Measurements from ENCODE around the gene PRTFDC1. TPM values are rescaled to one million over a fixed set of nuclear protein-coding genes. Genes with fewer than 3 reads are reported as not detected.

Gene PRTFDC1
- total RNA-seq, 1 donor from 2014 or later = 6.5 TPM

DNA sequence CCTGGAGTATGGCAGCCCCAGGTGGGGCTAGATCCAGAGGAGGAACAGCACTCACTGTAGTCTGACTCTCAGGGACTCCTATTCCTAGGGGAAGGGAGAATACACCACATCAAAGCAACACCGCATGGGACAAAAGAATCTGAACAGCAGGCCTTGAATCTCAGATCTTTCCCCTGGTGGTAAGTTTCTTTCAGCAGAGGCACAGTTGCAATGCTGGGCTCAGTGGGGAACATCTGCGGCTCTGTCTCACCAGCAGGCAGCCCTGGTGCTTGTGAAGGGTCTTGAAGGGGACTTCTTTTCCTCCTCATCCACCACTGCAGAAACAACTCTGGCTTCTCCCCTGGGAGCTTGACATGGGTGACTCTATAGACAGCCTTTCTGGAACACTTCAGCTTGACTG lies 117.5 kb downstream of the PRTFDC1 start:
- intact Hi-C loops (cut with DNase I) = no loop called here
- ATAC-seq (ENCODE audit: poor library complexity) (no peak), DNase-seq (no peak)

DNA sequence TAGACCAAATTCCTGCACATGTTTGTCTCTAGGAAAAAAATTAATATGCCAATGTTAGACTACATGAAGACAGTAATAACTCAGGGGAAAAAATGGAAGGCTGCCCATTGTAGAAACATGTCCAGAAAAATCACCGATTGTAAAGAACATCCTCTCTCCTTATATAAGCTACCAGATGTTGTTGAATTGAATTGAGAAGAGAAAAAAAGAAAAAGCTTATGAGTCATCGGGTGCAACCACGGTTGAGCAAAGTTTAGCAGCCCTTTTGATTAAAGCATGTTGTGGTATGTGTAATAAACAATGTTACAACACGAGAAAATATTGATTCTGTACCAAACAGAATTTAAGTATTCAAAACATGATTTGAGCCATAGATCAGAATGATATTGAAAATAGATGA lies 126.4 kb downstream of the PRTFDC1 start:
- DNase-seq (no peak), ATAC-seq (ENCODE audit: poor library complexity) (peak; percentile 61)
- intact Hi-C loops (cut with DNase I) = no loop called here

DNA sequence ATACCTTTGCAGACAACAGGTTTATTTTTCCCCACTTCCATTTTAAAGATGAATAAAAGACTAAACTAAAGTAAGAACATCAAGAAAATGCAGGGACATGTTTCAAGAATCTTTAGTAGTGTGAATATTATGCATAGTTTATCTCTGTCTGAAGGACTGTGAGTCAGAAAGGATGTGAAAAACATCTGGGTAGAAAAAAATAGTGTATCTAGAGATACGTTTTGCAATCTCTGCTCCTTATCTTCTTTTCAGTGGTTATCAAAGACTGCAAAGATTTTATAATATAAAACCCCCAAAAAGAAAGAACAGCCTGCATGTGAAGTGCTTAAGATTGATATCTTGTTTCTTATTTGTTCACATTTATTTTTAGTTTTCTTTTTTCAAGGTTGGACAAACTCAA lies 126.9 kb downstream of the PRTFDC1 start:
- DNase-seq (no peak), ATAC-seq (ENCODE audit: poor library complexity) (no peak)
- intact Hi-C loops (cut with DNase I) = no loop called here

DNA sequence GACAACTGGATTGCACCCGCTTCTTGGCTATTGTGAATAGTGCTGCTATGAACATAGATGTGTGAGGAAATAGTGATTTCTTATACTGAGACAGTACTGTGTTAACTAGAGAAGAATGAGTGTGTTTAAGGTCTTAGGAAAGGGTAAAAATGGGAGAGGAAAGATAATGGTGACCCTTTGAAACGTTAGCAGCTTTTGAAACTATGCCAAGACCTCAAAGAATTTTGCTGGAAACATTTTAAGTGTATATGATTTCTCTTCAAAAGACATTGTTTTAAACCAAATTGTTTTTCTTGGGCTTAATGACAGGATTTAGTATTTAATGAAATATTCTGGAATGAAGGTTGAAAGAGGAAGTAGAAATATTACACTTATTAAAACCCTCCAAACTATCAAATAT lies 127.9 kb downstream of the PRTFDC1 start:
- no peak for DNase-seq
- intact Hi-C loops (cut with DNase I) = no loop called here

DNA sequence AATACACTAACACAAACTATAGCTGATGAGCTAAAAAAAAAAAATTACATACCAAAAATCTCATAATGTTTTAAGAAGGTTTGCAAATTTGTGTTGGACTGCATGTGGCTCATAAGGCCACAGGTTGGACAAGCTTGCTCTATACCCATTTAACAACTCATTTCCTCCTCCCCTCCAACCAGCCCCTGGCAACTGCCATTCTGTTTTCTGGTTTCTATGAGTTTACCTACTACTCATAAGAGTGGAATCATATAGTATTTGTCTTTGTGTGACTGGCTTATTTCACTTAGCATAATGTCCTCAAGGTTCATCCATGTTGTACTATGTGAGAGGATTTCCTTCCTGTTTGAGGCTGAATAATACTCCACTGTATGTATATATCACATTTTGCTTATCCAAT lies 128.3 kb downstream of the PRTFDC1 start:
- ATAC-seq (ENCODE audit: poor library complexity) = no peak
- intact Hi-C loops (cut with DNase I) = no loop called here
- DNase-seq = no peak

More for the DNA sequence above, 127.9 kb downstream of the PRTFDC1 start:
- ATAC-seq (ENCODE audit: poor library complexity) = no peak

DNA sequence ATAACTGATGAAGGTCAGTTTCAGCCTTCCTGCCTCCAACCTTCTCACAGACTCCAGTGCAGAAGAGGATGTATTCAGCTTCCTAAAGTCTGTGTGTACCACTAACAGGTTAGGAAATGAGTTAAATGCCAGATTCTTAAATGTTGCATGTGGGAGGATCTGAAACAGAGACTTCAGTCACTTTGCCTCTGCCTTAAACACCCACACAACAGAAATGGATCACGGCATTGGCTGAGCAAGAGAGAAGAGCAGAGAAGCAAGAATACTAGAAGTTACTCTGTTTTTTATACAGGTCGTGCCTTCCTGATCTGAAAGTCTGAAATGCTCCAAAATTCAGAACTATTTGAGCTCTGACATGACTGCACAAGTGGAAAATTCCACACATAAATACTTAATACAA lies 129.8 kb downstream of the PRTFDC1 start:
- DNase-seq (no peak), ATAC-seq (ENCODE audit: poor library complexity) (no peak)
- intact Hi-C loops (cut with DNase I) = no loop called here

DNA sequence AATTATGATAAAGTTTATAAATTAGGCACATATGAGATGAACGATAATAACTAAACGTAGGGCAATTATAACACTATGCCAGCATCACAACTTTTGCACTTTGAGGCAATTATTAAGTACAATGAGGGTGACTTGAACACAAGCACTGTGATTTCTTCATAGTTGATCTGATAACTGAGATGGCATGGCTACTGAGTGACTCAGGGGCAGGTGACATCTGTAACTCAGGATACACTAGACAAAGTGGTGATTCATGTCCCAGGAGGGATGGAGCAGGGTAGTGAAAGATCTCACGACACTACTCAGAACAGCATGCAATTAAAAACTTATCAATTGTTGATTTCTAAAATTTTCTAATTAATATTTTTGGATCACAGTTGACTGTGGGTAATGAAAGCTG lies 130.4 kb downstream of the PRTFDC1 start:
- no peak for DNase-seq
- ATAC-seq (ENCODE audit: poor library complexity) = no peak
- intact Hi-C loops (cut with DNase I) = no loop called here

DNA sequence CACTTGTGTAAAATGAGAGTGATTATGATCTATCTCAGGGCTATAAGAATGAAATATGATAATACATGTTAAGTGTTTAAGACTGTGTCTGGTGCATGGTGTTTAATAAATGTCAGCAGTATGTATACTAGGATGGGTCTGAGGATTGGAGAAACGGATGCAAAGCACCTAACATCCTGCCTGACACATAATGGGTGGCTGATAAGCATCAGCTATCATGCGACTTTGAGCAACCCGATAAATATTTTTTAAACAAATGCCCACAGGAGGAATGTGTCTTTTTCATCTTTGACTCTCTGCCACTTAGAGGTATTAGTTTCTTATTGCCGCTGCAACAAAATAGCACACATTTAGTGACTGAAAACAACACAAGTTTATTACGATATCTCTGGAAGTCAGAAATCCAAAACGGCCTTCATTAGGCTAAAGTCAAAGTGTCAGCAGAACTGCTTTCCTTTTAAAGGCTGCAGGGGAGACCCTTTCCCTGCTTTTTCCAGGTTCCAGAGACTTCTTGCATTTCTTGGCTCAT lies 135.5 kb downstream of the PRTFDC1 start:
- intact Hi-C loops (cut with DNase I) = no loop called here
- no peak for ATAC-seq (ENCODE audit: poor library complexity)
- no peak for DNase-seq

DNA sequence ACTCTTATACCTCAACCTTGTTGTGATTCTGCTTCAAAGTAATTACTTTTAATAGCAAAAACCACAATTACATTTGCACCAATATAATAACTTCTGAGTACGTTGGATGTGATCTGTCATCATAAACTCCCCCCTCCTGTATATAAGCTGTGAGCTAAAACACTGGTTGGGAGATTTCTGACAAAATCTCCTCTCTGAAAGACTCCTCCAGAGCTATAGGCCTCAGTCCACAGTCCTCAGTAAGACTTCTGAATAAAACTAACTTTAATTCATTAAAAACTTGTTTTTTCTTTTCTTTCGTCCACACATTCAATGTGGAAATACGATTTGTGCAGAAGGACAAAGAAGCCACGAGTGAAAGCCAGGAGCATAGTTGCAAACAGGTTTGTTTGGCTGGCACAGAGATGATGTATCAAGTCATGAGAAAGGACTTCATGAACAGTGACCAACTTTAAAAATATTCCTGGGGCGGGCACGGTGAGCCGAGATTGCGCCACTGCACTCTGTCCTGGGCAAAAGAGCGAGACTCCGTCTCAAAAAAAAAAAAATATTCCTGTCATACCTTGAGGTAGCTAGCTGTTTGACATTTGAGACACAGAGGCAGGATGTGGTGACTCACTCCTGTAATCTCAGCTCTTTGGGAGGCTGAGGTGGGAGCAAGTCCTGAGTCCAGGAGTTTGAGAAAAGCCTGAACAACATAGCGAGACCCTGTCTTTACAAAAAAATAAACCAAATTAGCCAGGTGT lies 137.7 kb downstream of the PRTFDC1 start:
- intact Hi-C loops (cut with DNase I) = no loop called here
- DNase-seq = no peak
- ATAC-seq (ENCODE audit: poor library complexity) = no peak

DNA sequence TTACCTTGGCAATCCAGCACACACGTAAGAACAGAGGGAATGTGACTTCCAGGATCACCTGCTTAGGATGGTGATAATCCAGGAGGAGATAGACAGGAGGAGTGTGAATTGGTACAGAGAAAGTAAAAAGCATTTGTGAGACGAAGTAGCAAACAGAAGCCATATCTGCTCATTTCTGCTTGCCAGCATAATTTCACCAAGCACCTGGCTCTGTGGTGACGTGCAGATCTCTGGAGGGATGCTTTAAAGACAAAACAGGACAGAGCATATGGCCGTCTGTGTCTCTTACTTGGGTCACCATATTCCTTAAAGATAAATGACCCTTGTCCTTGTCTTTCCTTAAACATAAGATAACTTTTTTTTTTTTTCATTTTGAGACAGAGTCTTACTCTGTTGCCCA lies 138.6 kb downstream of the PRTFDC1 start:
- DNase-seq = no peak
- intact Hi-C loops (cut with DNase I) = no loop called here
- no peak for ATAC-seq (ENCODE audit: poor library complexity)

DNA sequence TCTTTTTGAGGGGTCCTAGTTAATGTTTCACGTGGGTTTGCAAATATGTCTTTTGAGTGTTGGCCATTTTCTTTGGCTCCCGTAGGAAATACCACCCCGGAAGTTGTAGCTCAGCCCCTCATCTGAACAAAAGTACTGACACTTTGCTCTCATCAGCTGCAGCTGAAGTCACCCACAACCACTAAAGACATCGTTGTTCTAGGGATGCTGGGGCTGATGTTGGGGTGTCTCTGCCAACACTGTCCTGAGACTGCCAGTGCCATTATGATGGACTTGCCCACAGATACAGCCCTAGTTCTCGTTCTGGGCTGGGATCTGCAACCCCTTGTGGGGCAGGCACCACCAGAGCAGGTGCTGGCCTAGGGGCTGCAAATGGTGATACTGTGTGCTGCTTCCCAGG lies 146.1 kb downstream of the PRTFDC1 start:
- DNase-seq = no peak
- intact Hi-C loops (cut with DNase I) = no loop called here
- no peak for ATAC-seq (ENCODE audit: poor library complexity)

DNA sequence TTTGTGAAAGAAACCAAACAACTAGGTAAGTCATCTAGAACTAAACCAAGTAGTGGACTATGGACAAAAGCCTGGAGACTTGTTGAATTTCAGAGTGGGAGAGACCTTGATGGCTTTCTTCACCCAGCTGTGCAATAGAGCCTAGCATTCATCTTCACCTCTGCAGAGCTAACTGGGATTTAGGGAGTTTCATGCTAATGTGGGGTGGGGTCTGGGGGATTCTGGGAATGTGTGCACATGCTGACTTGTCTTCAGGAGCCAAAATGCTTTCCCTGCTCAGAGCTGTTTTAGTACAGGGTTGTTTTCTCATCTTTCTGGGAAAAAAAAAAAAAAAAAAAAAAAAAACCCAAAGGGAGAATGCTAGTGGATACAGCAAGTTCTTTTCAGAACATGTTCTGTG lies 147.4 kb downstream of the PRTFDC1 start:
- intact Hi-C loops (cut with DNase I) = no loop called here
- DNase-seq (no peak), ATAC-seq (ENCODE audit: poor library complexity) (no peak)

DNA sequence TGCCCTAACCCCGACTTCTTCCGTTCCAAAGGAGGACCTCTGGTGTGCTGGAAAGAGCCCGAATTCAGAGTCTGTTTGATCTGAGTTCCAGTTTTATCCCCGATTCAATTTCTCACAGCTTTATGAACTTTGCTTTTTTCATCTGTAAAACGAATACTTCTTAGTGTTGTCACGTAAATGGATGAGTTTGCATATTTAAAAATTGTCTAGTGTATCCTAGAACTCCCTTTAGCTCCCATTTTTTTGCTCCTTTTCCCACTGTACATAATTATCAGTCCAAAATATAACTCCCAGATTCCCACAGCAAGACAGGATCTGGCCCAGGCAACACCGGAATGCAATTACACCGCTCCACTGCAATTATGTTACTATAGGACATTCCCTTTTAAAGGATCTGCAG lies 148.0 kb downstream of the PRTFDC1 start:
- DNase-seq (no peak), ATAC-seq (ENCODE audit: poor library complexity) (no peak)
- intact Hi-C loops (cut with DNase I) = no loop called here

DNA sequence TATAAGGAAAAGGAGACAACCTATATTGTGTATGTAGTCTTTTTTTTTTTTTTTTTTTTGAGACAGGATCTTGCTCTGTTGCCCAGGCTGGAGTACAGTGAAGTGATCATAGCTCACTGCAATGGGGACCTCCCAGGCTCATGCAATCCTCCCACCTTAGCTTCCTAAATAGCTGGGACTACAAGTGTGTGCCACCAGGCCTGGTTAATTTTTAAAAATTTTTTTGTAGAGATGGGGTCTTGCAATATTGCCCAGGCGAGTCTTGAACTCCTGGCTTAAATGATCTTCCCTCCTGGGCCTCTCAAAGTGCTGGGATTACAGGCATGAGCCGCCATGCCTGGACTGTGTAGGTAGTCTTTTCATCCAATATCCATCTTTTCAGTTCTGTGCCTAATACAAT lies 150.0 kb downstream of the PRTFDC1 start:
- ATAC-seq (ENCODE audit: poor library complexity) (no peak), DNase-seq (no peak)
- intact Hi-C loops (cut with DNase I) = no loop called here

DNA sequence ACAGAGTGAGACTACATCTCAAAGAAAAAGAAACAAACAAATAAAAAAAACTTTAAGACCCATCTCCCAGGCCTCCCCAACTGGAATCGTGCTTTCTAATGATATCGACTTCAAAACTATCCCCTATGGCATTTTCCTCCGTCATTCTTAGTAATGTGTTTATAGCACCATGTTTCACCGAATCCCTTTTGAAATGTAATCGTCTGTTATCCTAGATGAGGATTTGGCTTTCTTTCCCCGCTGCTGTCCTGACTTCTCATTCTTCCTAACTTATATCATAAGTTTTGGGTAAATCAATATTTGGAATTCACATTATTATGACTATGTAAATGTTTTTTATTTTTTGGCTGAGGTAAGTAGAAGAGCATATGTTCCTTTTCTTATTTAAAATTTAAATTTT lies 151.5 kb downstream of the PRTFDC1 start:
- no peak for ATAC-seq (ENCODE audit: poor library complexity)
- intact Hi-C loops (cut with DNase I) = no loop called here
- no peak for DNase-seq

Other genes with a start within 250 kb of the PRTFDC1 start
- gene ARHGAP21, start 228.7 kb downstream of the PRTFDC1 start, total RNA-seq = 52.3 TPM
- not detected for gene ENKUR, start 63.6 kb upstream of the PRTFDC1 start, total RNA-seq
- 6.8 TPM for gene THNSL1, start 64.0 kb upstream of the PRTFDC1 start, total RNA-seq
- gene GPR158, start 222.4 kb upstream of the PRTFDC1 start, total RNA-seq = not detected

Data from Right ventricle myocardium superior (tissue), 1 donor.